Suppressor macrophage treated with lipopolysaccharide for 1 hour (primary cell): ENCODE data around the gene PTTG2.
"Not testable (repeated sequence)": the region's sequence is repeated elsewhere in the genome, so short reads cannot be mapped to it uniquely, and the experiment has no call there.

Source experiments
- DNase-seq, 3 donors: peaks; one replicate each; pipeline ENCODE4 v3.0.0-alpha.2; 2020 to 2022

PTTG2 gene

GRCh38 chr4:37958932-37959331 lies 1.3 kb upstream of the PTTG2 start:
- no peak for DNase-seq

- no peak for DNase-seq
Observed at GRCh38 chr4:37960679-37961450, 667 bp downstream of the PTTG2 start.

- no peak for DNase-seq
Observed at GRCh38 chr4:37964734-37965457, 4.7 kb downstream of the PTTG2 start.

- peak in 2 of 3 donors; percentile 13 to 34 for DNase-seq
Observed at GRCh38 chr4:37966044-37966443, 5.8 kb downstream of the PTTG2 start.

- DNase-seq, result peak; percentile 39 to 57 (median 50)
Observed at GRCh38 chr4:37967736-37968135, 7.5 kb downstream of the PTTG2 start.

GRCh38 chr4:37968747-37969146 lies 8.5 kb downstream of the PTTG2 start:
- no peak for DNase-seq

- DNase-seq, result peak; percentile 82 to 90 (median 90)
Observed at GRCh38 chr4:37970702-37971101, 10.5 kb downstream of the PTTG2 start.

- DNase-seq, result peak in 1 of 3 donors; percentile 26
Observed at GRCh38 chr4:37971202-37971601, 11.0 kb downstream of the PTTG2 start.

GRCh38 chr4:37973441-37973840 lies 13.2 kb downstream of the PTTG2 start:
- peak; percentile 60 to 76 (median 62) for DNase-seq

GRCh38 chr4:37975321-37975822 lies 15.2 kb downstream of the PTTG2 start:
- DNase-seq, result not testable (repeated sequence)

GRCh38 chr4:37976507-37976906 lies 16.3 kb downstream of the PTTG2 start:
- peak in 1 of 3 donors; percentile 12 for DNase-seq

GRCh38 chr4:37976991-37977470 lies 16.8 kb downstream of the PTTG2 start:
- DNase-seq, result peak; percentile 90 to 96 (median 94)

- DNase-seq, result peak; percentile 88 to 94 (median 90)
Observed at GRCh38 chr4:37977471-37978247, 17.5 kb downstream of the PTTG2 start.

- peak; percentile 50 to 54 (median 53) for DNase-seq
Observed at GRCh38 chr4:37978248-37978924, 18.2 kb downstream of the PTTG2 start.

- DNase-seq, result no peak
Observed at GRCh38 chr4:37980246-37980645, 20.0 kb downstream of the PTTG2 start.

- no peak for DNase-seq
Observed at GRCh38 chr4:37981425-37981824, 21.2 kb downstream of the PTTG2 start.

GRCh38 chr4:37981844-37982720 lies 21.9 kb downstream of the PTTG2 start:
- DNase-seq, result no peak

GRCh38 chr4:37982736-37983135 lies 22.5 kb downstream of the PTTG2 start:
- no peak for DNase-seq

GRCh38 chr4:37983951-37984350 lies 23.8 kb downstream of the PTTG2 start:
- no peak for DNase-seq

- no peak for DNase-seq
Observed at GRCh38 chr4:37985730-37986275, 25.6 kb downstream of the PTTG2 start.

- no peak for DNase-seq
Observed at GRCh38 chr4:37988670-37989069, 28.5 kb downstream of the PTTG2 start.
